B cell (primary cell): ENCODE data around the gene CUTC.

Experiments
- EZH2 ChIP-seq: IDR thresholded peaks from 2 replicates; pipeline ENCODE4 v1.6.1; 2012; ENCODE audit warnings: borderline replicate concordance, low read depth, mild to moderate bottlenecking, moderate library complexity, low read length; ENCODE audit not compliant: insufficient read depth, poor library complexity, severe bottlenecking
- TF ChIP-seq, protein P1 (sequence below): fragments of 200-600 bp; IDR thresholded peaks from one replicate; pipeline ENCODE4 v1.8.0; 2022; ENCODE audit warnings: antibody characterized with exemption, mild to moderate bottlenecking

DNA sequence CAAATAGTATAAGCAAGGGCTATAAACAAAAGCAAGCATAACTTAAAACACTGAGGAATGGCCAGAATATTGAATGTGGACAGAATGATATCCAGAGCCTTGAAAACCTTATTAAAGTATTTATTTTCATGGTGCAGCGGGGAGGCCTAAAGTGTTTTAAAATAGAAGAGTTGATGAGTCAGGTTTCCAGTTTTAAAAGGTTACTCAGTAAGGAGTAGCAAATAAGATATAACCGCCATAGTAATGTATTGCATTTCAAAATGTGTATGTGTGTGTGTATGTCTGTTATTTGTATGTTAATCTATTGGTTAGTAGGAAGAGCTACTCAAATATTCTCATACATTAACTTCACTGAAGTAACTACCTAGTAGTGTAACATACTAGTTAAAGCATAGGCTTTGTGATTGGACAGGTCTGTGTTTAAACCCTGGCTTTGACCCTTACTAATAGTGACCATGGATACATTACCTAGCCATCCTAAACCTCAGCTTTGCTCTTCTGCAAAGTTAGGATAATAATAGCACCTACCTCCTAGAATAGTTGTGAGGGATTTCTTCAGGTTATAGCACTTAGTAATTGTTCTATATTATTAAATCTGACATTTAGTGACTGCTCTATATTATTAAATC lies 16.9 kb downstream of the CUTC start:
- TF ChIP-seq, protein P1, sequence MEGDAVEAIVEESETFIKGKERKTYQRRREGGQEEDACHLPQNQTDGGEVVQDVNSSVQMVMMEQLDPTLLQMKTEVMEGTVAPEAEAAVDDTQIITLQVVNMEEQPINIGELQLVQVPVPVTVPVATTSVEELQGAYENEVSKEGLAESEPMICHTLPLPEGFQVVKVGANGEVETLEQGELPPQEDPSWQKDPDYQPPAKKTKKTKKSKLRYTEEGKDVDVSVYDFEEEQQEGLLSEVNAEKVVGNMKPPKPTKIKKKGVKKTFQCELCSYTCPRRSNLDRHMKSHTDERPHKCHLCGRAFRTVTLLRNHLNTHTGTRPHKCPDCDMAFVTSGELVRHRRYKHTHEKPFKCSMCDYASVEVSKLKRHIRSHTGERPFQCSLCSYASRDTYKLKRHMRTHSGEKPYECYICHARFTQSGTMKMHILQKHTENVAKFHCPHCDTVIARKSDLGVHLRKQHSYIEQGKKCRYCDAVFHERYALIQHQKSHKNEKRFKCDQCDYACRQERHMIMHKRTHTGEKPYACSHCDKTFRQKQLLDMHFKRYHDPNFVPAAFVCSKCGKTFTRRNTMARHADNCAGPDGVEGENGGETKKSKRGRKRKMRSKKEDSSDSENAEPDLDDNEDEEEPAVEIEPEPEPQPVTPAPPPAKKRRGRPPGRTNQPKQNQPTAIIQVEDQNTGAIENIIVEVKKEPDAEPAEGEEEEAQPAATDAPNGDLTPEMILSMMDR: no peak
- no peak for TF ChIP-seq EZH2
